ENCODE results near the gene OR2S2. TPM values are rescaled to one million over a fixed set of nuclear protein-coding genes. Genes with fewer than 3 reads are reported as not detected.

The OR2S2 gene
- total and polyA plus RNA-seq, 2 of the 4 experiments (the other 2 are of a cell fraction), result 0.46 to 0.90 TPM

DNA sequence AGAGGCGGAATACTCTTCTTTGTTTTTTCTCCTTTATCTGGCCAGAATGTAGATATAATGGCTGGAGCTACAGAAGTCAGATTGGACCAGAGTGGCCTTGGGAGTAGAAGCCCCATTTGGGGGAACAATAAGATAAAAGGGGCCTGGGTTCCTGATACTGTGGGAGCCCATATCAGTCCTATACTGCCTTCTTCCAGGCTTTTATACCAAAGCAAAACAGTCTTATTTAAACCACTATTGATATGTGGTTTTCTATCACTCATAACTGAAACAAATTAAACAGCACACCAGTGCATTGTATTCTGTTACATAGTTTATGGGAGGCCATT, 34.4 kb downstream of the OR2S2 start:
- POLR2A ChIA-PET (ENCODE audit: unreplicated experiment), result interaction anchor here (1.7 kb wide), 1 partner anchor 16 kb away, joined by 8 read pairs; no protein-coding TSS in a partner anchor
- WGBS, 2 experiments (ENCODE audit: extremely low coverage in 2 of 2, insufficient read length in 1 of 2), result no CpG with 5 or more reads among the region's 1 CpG
- Histone ChIP-seq H2AFZ (replicated peaks; ENCODE audit: low read length, poor library complexity) (no peak overlapping the region), H3K56ac (ENCODE audit: extremely low read depth, insufficient read depth, low read length) (peak overlapping the region; percentile 93; the same call in 1 of the 2 replicates), H3K79me1 (ENCODE audit: low read depth in 1 of 2, low read length in 2 of 2) (no peaks in the 10 kb centered on the region), H3K23ac (ENCODE audit: low read depth, low read length) (peak overlapping the region; percentile 82), H3K27me3 (ENCODE audit: control insufficient read depth, insufficient read depth, low read length) (no peaks in the 10 kb centered on the region), H2AK5ac (ENCODE audit: low read depth, low read length) (peak overlapping the region; percentile 77), H3K9ac (ENCODE audit: low read depth, low read length) (peak overlapping the region; percentile 12; the same call in 1 of the 2 replicates), H3K36me3 (ENCODE audit: control insufficient read depth, insufficient read depth, low read length) (no peaks in the 10 kb centered on the region), H3K4ac (ENCODE audit: low read depth, low read length) (peak overlapping the region; percentile 97), H3K4me3 (ENCODE audit: insufficient read depth, low read depth, low read length) (no peak overlapping the region; the same call in 1 of the 2 replicates), H4K20me1 (ENCODE audit: insufficient read depth, low read length) (no peaks in the 10 kb centered on the region), H3K9me1 (ENCODE audit: insufficient read depth, low read length) (peaks cover 13% of the 10 kb centered on the region), H4K91ac (ENCODE audit: insufficient read depth, low read depth, low read length) (peak overlapping the region; percentile 99), H3K4me2 (ENCODE audit: low read depth, low read length) (peak overlapping the region; percentile 75), H4K8ac (ENCODE audit: low read depth in 2 of 2, low read length in 2 of 2) (peak overlapping the region; percentile 88 to 91), H3K27ac (ENCODE audit: insufficient read depth, low read length) (peak overlapping the region; percentile 81), H2BK120ac (ENCODE audit: low read depth, low read length) (peak overlapping the region; percentile 97), H2BK5ac (ENCODE audit: low read depth, low read length, poor library complexity, severe bottlenecking) (peak overlapping the region; percentile 98), H4K5ac (ENCODE audit: low read depth, low read length) (peak overlapping the region; percentile 78), H2BK20ac (ENCODE audit: low read depth, low read length) (peak overlapping the region; percentile 95), H2BK15ac (ENCODE audit: low read depth, low read length) (peak overlapping the region; percentile 67), H2AK9ac (replicated peaks; ENCODE audit: low read depth, low read length, poor library complexity) (no peak overlapping the region), H3K18ac (ENCODE audit: low read depth, low read length) (peak overlapping the region; percentile 89), H3K4me1 (ENCODE audit: control insufficient read depth, insufficient read depth, low read length) (peaks cover 11% of the 10 kb centered on the region), H3K14ac (replicated peaks; ENCODE audit: low read depth, low read length) (peak overlapping the region; percentile 76), H3K9me3 (ENCODE audit: control insufficient read depth, insufficient read depth, low read length) (no peaks in the 10 kb centered on the region)
- no TSS peak for BruUV-seq (replicated peaks)
- ATAC-seq (ENCODE audit: low read depth) (no peak), DNase-seq (no peak)
- TF ChIP-seq SMC3 (IDR thresholded peaks at IDR 0.05; ENCODE audit: low read depth, low read length), result no peak
- TF ChIP-seq RFX5 (IDR thresholded peaks at IDR 0.05; ENCODE audit: low read depth, low read length), result no peak
- no peak for TF ChIP-seq CHD1 (IDR thresholded peaks at IDR 0.05; ENCODE audit: low read depth, low read length)
- TF ChIP-seq RAD21 (IDR thresholded peaks at IDR 0.05; ENCODE audit: low read length), result no peak
- no peak for TF ChIP-seq BHLHE40 (IDR thresholded peaks at IDR 0.05; ENCODE audit: low read depth, low read length)
- no peak for TF ChIP-seq MAZ (IDR thresholded peaks at IDR 0.05; ENCODE audit: borderline replicate concordance, low read depth, low read length)
- no peak for TF ChIP-seq POLR2A (IDR thresholded peaks at IDR 0.05; ENCODE audit: low read depth, low read length)
- no peak for TF ChIP-seq MXI1 (IDR thresholded peaks at IDR 0.05; ENCODE audit: borderline replicate concordance, low read depth, low read length)
- no peak for TF ChIP-seq USF2 (IDR thresholded peaks at IDR 0.05; ENCODE audit: low read depth, low read length)
- CTCF ChIA-PET, result interaction anchor here (0.6 to 1.3 kb wide), 3 partner anchors 17 to 58 kb away, joined by 3 to 5 read pairs (median 3); no protein-coding TSS in a partner anchor
- dilution Hi-C loops (cut with HindIII; ENCODE audit: low sequenced_read_pairs, unreplicated experiment) (no loop called here), in situ Hi-C loops (cut with MboI; ENCODE audit: low sequenced_read_pairs) (no loop called here), intact Hi-C loops (cut with micrococcal nuclease) (no loop called here)

Data from IMR-90 (cell line).